Measurements from ENCODE around the gene SAMD7. TPM values are rescaled to one million over a fixed set of nuclear protein-coding genes. Genes with fewer than 3 reads are reported as not detected.

Gene SAMD7
- total RNA-seq, 1 experiment from 2014 or later, result not detected

DNA sequence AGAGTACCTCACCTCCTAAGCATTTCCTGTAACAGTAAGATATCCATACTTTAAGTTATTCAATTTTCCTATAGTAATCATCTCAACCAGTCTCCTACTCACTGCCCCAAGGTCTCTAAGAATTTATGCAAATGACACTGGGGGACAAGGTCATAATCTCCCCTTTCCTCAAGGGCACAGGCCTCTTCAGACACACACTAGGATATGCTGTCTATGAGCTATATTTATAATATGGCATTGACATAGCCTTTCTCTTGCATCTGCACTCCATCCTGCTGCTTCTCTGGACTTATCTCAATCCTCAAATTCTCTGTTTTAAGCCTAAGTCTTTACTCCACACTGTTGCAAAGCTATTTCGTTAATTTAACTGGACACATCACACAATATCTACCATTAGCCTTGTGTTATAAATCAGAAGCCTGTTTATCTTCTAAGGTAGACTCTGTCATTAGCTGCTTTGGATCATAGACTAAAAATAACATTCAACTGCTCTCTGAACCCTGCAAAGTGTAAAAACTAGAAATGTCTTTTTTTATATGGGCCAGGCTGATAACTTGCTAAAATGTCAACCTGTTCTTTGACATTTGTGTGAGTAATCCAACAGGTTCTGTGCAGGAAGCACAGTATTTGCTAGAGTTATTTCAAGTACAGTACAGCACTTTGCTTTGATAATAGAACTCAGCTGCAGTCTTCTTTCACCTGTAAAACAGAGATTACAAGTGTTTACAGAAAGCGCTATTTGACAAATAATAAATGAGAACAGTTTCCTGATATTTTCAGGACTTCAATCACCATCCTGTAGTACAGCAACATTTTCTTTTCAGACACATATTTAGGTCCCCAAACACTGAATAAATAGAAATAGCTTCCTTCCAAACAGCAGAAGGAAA lies 37.4 kb downstream of the SAMD7 start (continued):
- TF ChIP-seq ZNF532 (CRISPR knock-in tag; IDR thresholded peaks at IDR 0.05; ENCODE audit: borderline replicate concordance) (no peak), ATF3 (CRISPR knock-in tag; conservative IDR thresholded peaks at IDR 0.05) (no peak), GABPB1 (CRISPR knock-in tag; IDR thresholded peaks at IDR 0.05) (no peak)
- TF ChIP-seq, protein P1, sequence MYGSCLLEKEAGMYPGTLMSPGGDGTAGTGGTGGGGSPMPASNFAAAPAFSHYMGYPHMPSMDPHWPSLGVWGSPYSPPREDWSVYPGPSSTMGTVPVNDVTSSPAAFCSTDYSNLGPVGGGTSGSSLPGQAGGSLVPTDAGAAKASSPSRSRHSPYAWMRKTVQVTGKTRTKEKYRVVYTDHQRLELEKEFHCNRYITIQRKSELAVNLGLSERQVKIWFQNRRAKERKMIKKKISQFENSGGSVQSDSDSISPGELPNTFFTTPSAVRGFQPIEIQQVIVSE (CRISPR knock-in tag; IDR thresholded peaks at IDR 0.05; ENCODE audit: borderline replicate concordance), result no peak

- ATAC-seq (no peak), DNase-seq (ENCODE audit: low spot score) (no peak)
- no peaks in the 10 kb centered on the region for H3K36me3 Mint-ChIP-seq
- H3K27me3 Mint-ChIP-seq (ENCODE audit: low read depth), result no peaks in the 10 kb centered on the region
- no peaks in the 10 kb centered on the region for H3K9me3 Mint-ChIP-seq
- H3K4me1 Mint-ChIP-seq, result no peaks in the 10 kb centered on the region
- no peak overlapping the region for H3K4me3 Mint-ChIP-seq
- POLR2A ChIA-PET, result no interaction called here
- CTCF ChIA-PET, result no interaction called here
- H3K27ac Mint-ChIP-seq, result no peak overlapping the region
- TF ChIP-seq ZNF671 (CRISPR knock-in tag; IDR thresholded peaks at IDR 0.05), result no peak
- no peak for TF ChIP-seq ZNF281 (CRISPR knock-in tag; IDR thresholded peaks at IDR 0.05)
- TF ChIP-seq SOX15 (CRISPR knock-in tag; IDR thresholded peaks at IDR 0.05), result no peak
- no peak for TF ChIP-seq ATF2 (CRISPR knock-in tag; IDR thresholded peaks at IDR 0.05; ENCODE audit: borderline replicate concordance, low read depth)
- no peak for TF ChIP-seq ZNF532 (CRISPR knock-in tag; IDR thresholded peaks at IDR 0.05; ENCODE audit: borderline replicate concordance)
- TF ChIP-seq CTCF (IDR thresholded peaks at IDR 0.05), result no peak
- TF ChIP-seq, protein P2, sequence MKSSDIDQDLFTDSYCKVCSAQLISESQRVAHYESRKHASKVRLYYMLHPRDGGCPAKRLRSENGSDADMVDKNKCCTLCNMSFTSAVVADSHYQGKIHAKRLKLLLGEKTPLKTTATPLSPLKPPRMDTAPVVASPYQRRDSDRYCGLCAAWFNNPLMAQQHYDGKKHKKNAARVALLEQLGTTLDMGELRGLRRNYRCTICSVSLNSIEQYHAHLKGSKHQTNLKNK (CRISPR knock-in tag; IDR thresholded peaks at IDR 0.05), result no peak
- TF ChIP-seq IRF2 (CRISPR knock-in tag; IDR thresholded peaks at IDR 0.05; ENCODE audit: borderline replicate concordance, low read depth), result no peak
- TF ChIP-seq, protein P3, sequence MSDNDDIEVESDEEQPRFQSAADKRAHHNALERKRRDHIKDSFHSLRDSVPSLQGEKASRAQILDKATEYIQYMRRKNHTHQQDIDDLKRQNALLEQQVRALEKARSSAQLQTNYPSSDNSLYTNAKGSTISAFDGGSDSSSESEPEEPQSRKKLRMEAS (CRISPR knock-in tag; IDR thresholded peaks at IDR 0.05), result no peak
- no peak for TF ChIP-seq NFE2L1 (CRISPR knock-in tag; IDR thresholded peaks at IDR 0.05)
- no peak for TF ChIP-seq ZBTB43 (CRISPR knock-in tag; IDR thresholded peaks at IDR 0.05)
- TF ChIP-seq FOXJ3 (CRISPR knock-in tag; IDR thresholded peaks at IDR 0.05; ENCODE audit: borderline replicate concordance), result no peak
Measured at GRCh38 chr3:169952045-169952444, 40.7 kb downstream of the SAMD7 start.

Data from WTC11 (cell line).